Measurements from ENCODE around the gene FMO3.

FMO3 gene

DNA sequence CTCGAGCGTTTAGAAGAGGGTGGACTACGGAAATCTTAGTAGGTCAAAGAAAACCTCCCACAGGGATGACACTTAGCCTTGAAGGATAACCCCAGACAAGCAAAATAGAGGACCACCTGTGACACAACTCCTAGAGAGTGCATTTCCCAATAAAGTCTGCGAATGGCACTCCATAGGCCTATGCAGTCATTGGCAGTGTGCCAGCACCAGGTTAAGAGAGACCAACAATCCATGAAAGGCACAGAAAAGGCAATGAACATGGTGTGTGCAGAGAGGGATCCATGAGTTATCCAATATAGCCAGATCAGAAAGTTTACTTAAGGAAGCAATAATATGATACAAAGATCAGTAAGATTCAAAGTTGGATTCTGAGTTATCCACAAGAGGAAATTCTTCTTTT is 49.2 kb downstream of the FMO3 start:
- H3K4me3 ChIP-seq (ENCODE audit: severe bottlenecking), result no peak overlapping the region
- H3K9me3 ChIP-seq (ENCODE audit: severe bottlenecking), result no peaks in the 10 kb centered on the region
- H3K4me1 ChIP-seq (ENCODE audit: insufficient read depth, poor library complexity, severe bottlenecking), result no peaks in the 10 kb centered on the region
- H3K27ac ChIP-seq (ENCODE audit: poor library complexity, severe bottlenecking), result no peak overlapping the region
- no peak for ATAC-seq (ENCODE audit: low read depth)
- no peaks in the 10 kb centered on the region for H3K36me3 ChIP-seq (ENCODE audit: low read depth)
- H3K27me3 ChIP-seq (ENCODE audit: insufficient read depth, poor library complexity, severe bottlenecking), result no peaks in the 10 kb centered on the region
- DNase-seq (ENCODE audit: low spot score), result no peak
- TF ChIP-seq, protein P1, sequence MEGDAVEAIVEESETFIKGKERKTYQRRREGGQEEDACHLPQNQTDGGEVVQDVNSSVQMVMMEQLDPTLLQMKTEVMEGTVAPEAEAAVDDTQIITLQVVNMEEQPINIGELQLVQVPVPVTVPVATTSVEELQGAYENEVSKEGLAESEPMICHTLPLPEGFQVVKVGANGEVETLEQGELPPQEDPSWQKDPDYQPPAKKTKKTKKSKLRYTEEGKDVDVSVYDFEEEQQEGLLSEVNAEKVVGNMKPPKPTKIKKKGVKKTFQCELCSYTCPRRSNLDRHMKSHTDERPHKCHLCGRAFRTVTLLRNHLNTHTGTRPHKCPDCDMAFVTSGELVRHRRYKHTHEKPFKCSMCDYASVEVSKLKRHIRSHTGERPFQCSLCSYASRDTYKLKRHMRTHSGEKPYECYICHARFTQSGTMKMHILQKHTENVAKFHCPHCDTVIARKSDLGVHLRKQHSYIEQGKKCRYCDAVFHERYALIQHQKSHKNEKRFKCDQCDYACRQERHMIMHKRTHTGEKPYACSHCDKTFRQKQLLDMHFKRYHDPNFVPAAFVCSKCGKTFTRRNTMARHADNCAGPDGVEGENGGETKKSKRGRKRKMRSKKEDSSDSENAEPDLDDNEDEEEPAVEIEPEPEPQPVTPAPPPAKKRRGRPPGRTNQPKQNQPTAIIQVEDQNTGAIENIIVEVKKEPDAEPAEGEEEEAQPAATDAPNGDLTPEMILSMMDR (IDR thresholded peaks at IDR 0.05; ENCODE audit: poor library complexity, severe bottlenecking), result no peak

DNA sequence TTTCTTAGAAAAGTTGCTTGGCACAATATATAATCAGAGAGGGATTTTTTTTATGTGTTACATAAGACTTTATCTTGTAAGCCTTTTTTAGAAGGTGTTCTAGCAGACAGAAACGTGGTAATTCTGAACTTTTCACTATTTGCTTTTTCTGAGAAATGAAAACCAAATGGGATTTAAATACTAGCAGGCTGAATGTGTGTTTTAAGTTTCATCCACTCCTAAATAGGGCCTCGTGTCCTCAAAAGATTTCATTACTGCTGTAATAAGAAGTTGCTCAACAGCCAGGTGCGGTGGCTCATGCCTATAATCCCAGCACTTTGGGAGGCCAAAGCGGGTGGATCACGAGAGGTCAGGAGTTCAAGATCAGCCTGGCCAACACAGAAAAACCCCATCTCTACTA is 49.7 kb downstream of the FMO3 start:
- Histone ChIP-seq H3K27ac (ENCODE audit: poor library complexity, severe bottlenecking) (no peak overlapping the region), H3K27me3 (ENCODE audit: insufficient read depth, poor library complexity, severe bottlenecking) (no peaks in the 10 kb centered on the region), H3K36me3 (ENCODE audit: low read depth) (no peaks in the 10 kb centered on the region), H3K4me3 (ENCODE audit: severe bottlenecking) (no peak overlapping the region), H3K4me1 (ENCODE audit: insufficient read depth, poor library complexity, severe bottlenecking) (no peaks in the 10 kb centered on the region), H3K9me3 (ENCODE audit: severe bottlenecking) (no peaks in the 10 kb centered on the region)
- no peak for DNase-seq (ENCODE audit: low spot score)
- TF ChIP-seq, protein P1 (IDR thresholded peaks at IDR 0.05; ENCODE audit: poor library complexity, severe bottlenecking), result no peak
- no peak for ATAC-seq (ENCODE audit: low read depth)

DNA sequence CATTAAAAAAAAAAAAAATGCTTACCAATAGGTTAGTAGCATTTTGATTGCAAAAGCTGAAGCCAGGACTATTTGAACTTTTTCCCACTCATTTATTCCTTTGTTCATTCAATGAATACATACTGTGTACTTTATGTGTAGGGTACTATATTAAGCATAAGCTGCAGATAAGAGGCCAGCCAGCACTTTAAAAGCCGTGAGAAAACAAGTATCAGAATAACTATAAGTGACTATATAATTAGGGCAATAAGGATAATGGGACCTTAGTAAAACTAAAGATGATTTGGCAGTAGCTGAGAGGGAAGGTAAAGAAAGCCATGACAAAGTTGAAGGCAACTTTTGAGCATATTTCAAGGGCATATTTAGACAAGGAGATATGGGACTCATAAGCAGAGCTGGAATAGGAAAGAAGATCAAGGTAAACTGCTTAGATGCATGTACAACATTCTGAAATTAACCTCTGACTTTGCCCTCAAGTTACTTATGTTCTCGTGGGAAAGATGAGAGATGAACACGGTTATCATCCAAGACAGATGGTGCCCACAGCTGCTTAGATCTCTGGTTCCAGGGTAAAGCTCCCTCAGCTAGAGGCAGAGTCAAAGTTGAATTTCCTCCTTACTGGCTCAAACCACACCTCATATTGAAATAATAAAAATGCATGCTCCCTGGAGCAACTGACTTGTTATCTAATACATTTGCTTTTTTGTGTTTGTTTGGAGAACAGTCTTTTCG is 50.4 kb downstream of the FMO3 start:
- Histone ChIP-seq H3K4me3 (ENCODE audit: severe bottlenecking) (no peak overlapping the region), H3K9me3 (ENCODE audit: severe bottlenecking) (no peaks in the 10 kb centered on the region), H3K36me3 (ENCODE audit: low read depth) (no peaks in the 10 kb centered on the region), H3K4me1 (ENCODE audit: insufficient read depth, poor library complexity, severe bottlenecking) (no peaks in the 10 kb centered on the region), H3K27me3 (ENCODE audit: insufficient read depth, poor library complexity, severe bottlenecking) (no peaks in the 10 kb centered on the region), H3K27ac (ENCODE audit: poor library complexity, severe bottlenecking) (no peak overlapping the region)
- TF ChIP-seq, protein P1 (IDR thresholded peaks at IDR 0.05; ENCODE audit: poor library complexity, severe bottlenecking), result no peak
- DNase-seq (ENCODE audit: low spot score) (no peak), ATAC-seq (ENCODE audit: low read depth) (no peak)

DNA sequence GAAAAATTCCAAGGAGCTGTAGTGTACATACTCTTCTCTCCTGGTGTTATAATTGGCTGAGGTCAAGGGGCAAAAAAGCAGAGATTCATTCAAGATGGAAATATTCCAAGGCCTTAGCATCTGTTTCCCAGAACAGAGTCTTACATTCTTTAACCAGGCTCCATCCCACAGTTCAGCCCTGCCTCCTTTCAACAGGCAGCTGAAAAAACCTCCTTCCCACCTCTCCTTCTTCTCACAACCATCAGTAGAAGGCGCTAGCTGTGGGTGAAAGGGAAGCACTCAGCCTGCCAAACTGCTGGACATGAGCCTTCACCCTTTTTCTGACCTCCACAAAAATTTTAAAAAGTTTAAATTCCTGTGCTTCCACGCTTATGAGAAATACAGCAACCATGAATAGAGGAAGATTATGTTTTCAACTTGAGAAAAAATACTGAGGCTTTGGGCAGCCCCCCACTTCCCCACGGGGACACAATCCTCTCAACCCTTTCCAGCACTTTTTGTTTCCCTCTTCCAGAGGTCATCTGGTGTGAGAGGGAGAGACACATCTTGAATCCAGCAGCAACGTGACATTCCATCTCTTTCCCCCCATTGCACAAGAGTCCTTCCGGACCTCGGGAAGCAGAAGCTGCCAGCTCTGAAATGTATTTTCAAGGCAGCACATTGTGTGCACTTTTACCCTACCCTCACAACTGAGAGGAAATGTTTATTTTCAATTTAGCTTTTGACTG is 51.1 kb downstream of the FMO3 start:
- H3K36me3 ChIP-seq (ENCODE audit: low read depth), result no peaks in the 10 kb centered on the region
- TF ChIP-seq, protein P1 (IDR thresholded peaks at IDR 0.05; ENCODE audit: poor library complexity, severe bottlenecking), result no peak
- H3K4me1 ChIP-seq (ENCODE audit: insufficient read depth, poor library complexity, severe bottlenecking), result no peaks in the 10 kb centered on the region
- no peak for DNase-seq (ENCODE audit: low spot score)
- H3K9me3 ChIP-seq (ENCODE audit: severe bottlenecking), result no peaks in the 10 kb centered on the region
- no peak overlapping the region for H3K27ac ChIP-seq (ENCODE audit: poor library complexity, severe bottlenecking)
- ATAC-seq (ENCODE audit: low read depth), result no peak
- no peak overlapping the region for H3K4me3 ChIP-seq (ENCODE audit: severe bottlenecking)
- no peaks in the 10 kb centered on the region for H3K27me3 ChIP-seq (ENCODE audit: insufficient read depth, poor library complexity, severe bottlenecking)
